Measurements from ENCODE around the gene EXOSC3. TPM values are rescaled to one million over a fixed set of nuclear protein-coding genes. Genes with fewer than 3 reads are reported as not detected.

EXOSC3 gene
- total RNA-seq, 6 experiments from 2014 or later = 37.7 to 49.8 (median 41.9) TPM

DNA sequence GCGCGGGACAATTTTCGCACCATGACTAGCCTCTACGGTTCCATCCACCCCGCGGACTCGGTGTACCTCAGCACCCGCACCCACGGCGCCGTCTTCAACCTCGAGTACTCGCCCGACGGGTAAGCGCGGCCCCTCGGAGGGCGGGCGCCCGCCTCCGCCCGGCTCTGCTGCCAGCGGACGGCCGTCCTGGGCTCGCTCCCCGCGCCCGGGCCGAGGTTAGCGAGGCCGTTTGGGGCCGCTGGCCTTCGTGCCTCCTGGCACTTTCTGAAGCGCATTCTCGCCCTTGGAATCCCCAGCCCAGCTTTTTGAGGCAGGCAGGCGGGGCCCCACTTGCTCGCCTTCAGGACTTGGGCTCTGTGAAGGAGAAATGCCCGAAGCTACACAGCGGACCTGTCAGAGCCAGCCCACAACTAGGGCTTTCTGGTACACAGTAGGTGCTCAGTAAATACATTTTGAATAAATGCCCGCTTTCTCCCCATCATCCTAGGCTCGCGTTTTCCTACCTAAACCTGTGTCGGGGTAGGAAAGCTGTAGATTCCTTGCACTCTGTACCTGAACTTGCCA is 16.5 kb upstream of the EXOSC3 start:
- no peaks in the 10 kb centered on the region for H3K36me3 Mint-ChIP-seq (ENCODE audit: low read depth)
- H3K27ac Mint-ChIP-seq = peak overlapping the region; percentile 1
- no peaks in the 10 kb centered on the region; the same call in 1 of the 2 replicates for H3K27me3 Mint-ChIP-seq (ENCODE audit: insufficient read depth)
- peak overlapping the region; percentile 81 for H3K4me3 Mint-ChIP-seq
- peaks cover 29% of the 10 kb centered on the region for H3K4me1 Mint-ChIP-seq (ENCODE audit: low read depth)
- no peaks in the 10 kb centered on the region for H3K9me3 Mint-ChIP-seq
- TF ChIP-seq CTCF (IDR thresholded peaks at IDR 0.05) = no peak
- DNase-seq = peak; percentile 10

- Mint-ChIP-seq H3K36me3 (ENCODE audit: low read depth) (no peaks in the 10 kb centered on the region), H3K27ac (peak within 1 kb of the TSS; percentile 87), H3K4me3 (peak within 1 kb of the TSS; percentile 81), H3K4me1 (ENCODE audit: low read depth) (peaks cover 29% of the 10 kb centered on the region), H3K27me3 (ENCODE audit: insufficient read depth) (no peaks in the 10 kb centered on the region; the same call in 1 of the 2 replicates), H3K9me3 (no peaks in the 10 kb centered on the region)
- no peak for TF ChIP-seq CTCF (IDR thresholded peaks at IDR 0.05)
- DNase-seq = peak; percentile 74
Measured at GRCh38 chr9:37800631-37801286, 15.9 kb upstream of the EXOSC3 start, which contains the start of gene DCAF10. Gene DCAF10 (plus strand): TSS chr9:37800797. CDS start chr9:37800867, 70 bp downstream.

- H3K9me3 Mint-ChIP-seq = no peaks in the 10 kb centered on the region
- H3K27ac Mint-ChIP-seq = no peak overlapping the region
- TF ChIP-seq CTCF (IDR thresholded peaks at IDR 0.05) = no peak
- DNase-seq = no peak
- H3K4me3 Mint-ChIP-seq = no peak overlapping the region
- H3K27me3 Mint-ChIP-seq (ENCODE audit: insufficient read depth) = no peaks in the 10 kb centered on the region
- H3K36me3 Mint-ChIP-seq (ENCODE audit: low read depth) = no peaks in the 10 kb centered on the region
- H3K4me1 Mint-ChIP-seq (ENCODE audit: low read depth) = peaks cover 29% of the 10 kb centered on the region
Measured at GRCh38 chr9:37798677-37799076, 13.8 kb upstream of the EXOSC3 start.

DNA sequence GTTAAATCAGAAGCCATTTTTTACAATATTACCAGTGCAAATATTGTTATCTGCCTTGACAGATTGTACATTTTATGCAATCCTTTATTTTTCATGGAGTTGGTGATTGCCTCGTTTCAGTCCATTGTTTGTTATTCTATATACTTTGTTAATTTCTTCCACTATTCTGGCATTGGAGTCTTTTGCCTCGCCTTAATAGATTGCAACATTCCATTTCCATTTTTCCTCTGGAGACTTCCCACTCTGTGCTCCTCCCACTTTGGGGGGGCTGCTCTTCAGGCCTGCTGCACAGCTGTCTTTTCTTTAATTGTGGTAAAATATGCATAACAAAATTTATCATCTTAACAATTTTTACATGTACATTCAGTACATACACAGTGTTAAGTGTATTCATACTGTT is 11.4 kb upstream of the EXOSC3 start:
- Mint-ChIP-seq H3K9me3 (no peaks in the 10 kb centered on the region), H3K27me3 (ENCODE audit: insufficient read depth) (no peaks in the 10 kb centered on the region), H3K4me3 (no peak overlapping the region), H3K4me1 (ENCODE audit: low read depth) (peaks cover 9% of the 10 kb centered on the region; the same call in 1 of the 2 replicates), H3K27ac (no peak overlapping the region), H3K36me3 (ENCODE audit: low read depth) (no peaks in the 10 kb centered on the region)
- no peak for DNase-seq
- no peak for TF ChIP-seq CTCF (IDR thresholded peaks at IDR 0.05)

- Mint-ChIP-seq H3K36me3 (ENCODE audit: low read depth) (no peaks in the 10 kb centered on the region), H3K27ac (no peak overlapping the region), H3K9me3 (no peaks in the 10 kb centered on the region), H3K4me1 (ENCODE audit: low read depth) (no peaks in the 10 kb centered on the region), H3K27me3 (ENCODE audit: insufficient read depth) (no peaks in the 10 kb centered on the region; the same call in 1 of the 2 replicates), H3K4me3 (no peak overlapping the region)
- no peak for TF ChIP-seq CTCF (IDR thresholded peaks at IDR 0.05)
- DNase-seq = no peak
Measured at GRCh38 chr9:37792122-37792521, 7.3 kb upstream of the EXOSC3 start.

Data from HFFc6 (cell line).